GM21526 (cell line): Measurements from ENCODE around the gene PDE2A.

ENCODE experiments used
- ATAC-seq: cut with Tn5 transposase; IDR thresholded peaks from one replicate; pipeline ENCODE4 v1.9.1; 2021; ENCODE audit warnings: moderate library complexity; ENCODE audit not compliant: unreplicated experiment, low FRiP score

Gene PDE2A

DNA sequence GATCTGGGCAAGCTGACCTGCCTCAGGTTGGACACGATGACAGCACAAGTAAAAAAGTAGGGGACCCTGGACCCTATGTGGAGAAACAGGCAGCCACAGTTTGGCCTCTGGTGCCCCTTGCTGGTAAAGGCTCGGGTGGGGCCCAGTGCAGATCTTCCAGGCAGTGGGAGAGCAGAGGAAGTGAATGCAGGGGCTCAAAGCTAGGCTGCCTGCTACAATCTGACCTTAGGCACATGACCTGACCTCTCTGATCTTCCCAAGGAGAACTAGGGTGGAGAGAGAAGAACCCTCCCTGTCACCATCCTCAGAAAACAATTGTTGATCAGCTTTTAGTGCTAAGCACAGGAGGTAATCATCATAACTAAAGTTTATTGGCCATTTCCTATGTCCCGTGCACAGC, 76.5 kb downstream of the PDE2A start:
- no peak for ATAC-seq

GRCh38 chr11:72595292-72595684, 78.9 kb downstream of the PDE2A start:
- ATAC-seq: no peak

DNA sequence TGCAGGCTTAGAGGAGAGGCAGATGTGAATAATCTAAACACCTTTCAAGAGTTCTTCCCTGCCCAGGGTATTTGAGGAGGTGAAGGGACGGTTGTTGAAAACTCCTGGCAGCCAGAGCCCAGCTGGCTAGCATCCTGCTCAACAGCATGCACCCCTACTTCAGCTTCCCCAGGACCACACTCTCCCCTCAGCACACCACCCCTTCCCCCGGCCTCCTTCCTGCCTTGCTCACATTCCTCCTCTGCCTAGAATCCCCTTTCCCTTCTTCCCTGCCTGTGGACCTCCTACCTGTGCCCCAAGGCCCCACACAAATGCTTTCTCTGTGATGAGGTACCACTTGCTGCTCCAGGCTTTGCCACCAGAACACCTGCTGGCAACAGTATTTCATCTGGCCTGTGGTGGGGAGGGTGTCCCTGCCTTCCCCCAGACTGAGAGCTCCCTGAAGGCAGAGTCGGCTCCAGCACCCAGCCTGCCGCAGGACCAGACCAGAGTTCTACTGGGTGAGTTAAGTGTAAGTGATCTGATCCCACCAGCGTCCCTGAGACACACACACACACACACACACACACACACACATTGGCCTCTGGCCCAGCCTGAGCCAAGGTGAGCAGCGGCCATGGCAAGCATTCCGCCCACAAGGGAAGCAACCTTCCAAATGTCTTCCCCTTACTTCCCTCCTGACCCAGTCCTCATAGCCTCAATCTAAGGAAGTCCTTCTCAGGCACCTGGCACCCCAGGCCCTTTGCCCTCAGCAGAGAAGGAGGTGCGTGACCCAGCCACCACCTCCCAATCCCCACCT, 79.5 kb downstream of the PDE2A start:
- ATAC-seq: no peak

GRCh38 chr11:72592698-72593495, 81.3 kb downstream of the PDE2A start:
- ATAC-seq: no peak

GRCh38 chr11:72591785-72592502, 82.3 kb downstream of the PDE2A start:
- ATAC-seq: no peak

- no peak for ATAC-seq
These were observed 83.2 kb downstream of the PDE2A start for GRCh38 chr11:72591023-72591422.

- ATAC-seq: no peak
These were observed 84.1 kb downstream of the PDE2A start for GRCh38 chr11:72589802-72590761.

DNA sequence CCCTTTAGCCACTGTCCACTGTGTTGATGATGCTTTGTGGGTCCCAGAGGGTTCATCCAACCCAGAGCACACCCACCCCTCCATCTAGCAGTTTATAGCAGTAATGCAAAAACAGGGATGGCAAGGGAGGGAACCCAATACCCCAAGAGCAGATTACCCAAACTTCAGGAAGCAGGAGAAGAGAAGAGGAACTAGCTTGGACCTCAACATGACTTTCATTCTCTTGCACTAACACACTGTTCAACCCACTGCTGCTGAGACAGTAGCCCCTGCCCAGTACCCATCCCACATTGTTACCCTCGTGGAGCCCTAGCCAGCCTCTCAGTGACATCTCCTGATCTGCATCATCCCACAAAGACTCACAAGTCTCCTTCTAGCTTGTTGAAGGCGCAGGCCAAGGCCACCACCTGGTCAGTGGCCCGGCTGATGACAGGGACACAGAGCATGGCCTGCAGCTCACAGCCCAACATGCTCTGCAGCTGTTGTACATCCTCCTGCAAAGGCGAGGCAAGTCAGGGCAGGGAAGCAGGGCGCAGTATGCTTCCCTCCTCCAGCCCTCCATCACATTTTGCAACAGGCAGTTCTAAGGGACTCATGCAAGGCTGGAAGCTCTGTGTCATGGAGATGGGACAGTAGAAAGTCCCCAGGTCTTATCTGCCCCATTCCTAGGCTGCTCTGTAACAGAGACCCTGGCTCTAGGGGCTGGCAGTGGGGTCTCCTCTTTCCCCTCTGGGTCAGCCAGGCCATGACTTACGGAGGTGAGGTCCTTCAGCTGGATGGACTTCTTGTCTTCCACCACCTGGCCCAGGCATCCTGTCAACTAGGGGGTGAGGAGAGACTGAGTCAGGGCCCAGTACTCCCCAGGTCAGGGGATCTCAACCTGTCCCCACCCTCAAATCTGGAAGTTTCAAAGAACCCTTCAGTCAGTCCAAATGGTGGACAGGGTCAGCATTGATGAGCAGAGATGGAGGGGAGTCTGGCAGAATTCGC, 85.5 kb downstream of the PDE2A start:
- no peak for ATAC-seq

GRCh38 chr11:72587696-72588095, 86.5 kb downstream of the PDE2A start:
- ATAC-seq: no peak

- ATAC-seq: no peak
These were observed 87.7 kb downstream of the PDE2A start for GRCh38 chr11:72586321-72587090.

- no peak for ATAC-seq
These were observed 88.4 kb downstream of the PDE2A start for GRCh38 chr11:72585762-72586311.

DNA sequence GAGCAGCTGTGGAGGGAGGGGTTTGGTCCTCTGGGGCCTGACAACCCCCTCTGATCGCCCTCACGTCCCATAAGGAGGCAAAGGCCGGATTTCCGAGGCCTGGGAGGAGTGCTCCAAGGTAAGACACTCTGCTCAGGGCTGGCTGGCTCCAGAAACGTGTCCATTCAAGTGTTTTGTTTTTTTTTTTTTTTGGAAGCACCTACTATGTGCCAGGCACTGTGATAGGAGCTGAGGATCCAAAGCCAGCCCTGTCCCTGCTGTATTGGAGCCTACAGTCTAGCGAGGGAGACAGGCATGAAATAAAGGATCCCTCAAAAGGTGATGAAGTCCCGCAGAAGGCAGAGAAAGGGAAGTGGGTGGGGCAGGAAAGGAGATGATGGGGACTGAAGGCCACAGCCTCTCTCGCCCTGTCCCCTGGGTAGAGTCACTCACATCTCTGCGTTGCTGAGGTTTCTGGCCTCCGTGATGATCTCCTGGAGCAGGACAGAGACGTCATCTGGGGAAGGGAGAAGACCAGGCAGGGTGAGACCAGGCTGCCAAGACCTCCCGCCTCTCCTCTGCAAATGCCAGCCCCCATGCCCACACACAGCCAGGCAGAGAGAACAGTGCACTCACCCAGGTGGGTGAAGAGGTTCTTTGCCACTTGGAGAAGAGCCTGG, 89.2 kb downstream of the PDE2A start:
- no peak for ATAC-seq

DNA sequence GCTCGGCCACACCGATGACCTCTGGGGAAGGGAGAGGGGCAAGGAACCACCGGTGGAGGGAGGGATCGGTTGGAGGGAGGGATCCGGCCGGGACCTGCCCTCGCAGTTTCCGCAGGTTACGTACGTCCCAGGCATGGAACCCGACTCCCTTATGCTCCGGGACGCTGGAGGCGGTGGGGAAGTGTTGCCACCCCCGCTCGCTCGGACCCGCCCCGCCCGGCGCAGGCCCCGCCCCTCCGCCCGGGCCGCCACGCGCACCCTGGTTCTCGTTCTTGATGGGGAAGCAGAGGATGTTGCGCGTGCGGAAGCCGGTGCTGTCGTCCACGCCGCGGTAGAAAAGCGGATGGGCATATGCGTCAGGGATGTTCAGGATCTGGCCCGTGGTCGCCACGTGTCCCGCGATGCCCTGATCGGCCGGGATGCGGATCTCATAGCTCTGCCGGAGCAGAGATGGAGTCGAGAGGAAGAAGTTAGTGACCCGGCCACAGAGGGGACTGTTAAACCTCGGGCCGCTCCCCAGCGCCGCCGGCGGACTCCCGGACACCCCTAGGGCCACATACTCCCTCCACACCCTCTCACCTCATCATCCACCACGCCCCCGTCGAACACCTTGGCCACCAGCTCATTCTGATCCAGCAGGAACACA, 89.8 kb downstream of the PDE2A start:
- ATAC-seq: no peak

DNA sequence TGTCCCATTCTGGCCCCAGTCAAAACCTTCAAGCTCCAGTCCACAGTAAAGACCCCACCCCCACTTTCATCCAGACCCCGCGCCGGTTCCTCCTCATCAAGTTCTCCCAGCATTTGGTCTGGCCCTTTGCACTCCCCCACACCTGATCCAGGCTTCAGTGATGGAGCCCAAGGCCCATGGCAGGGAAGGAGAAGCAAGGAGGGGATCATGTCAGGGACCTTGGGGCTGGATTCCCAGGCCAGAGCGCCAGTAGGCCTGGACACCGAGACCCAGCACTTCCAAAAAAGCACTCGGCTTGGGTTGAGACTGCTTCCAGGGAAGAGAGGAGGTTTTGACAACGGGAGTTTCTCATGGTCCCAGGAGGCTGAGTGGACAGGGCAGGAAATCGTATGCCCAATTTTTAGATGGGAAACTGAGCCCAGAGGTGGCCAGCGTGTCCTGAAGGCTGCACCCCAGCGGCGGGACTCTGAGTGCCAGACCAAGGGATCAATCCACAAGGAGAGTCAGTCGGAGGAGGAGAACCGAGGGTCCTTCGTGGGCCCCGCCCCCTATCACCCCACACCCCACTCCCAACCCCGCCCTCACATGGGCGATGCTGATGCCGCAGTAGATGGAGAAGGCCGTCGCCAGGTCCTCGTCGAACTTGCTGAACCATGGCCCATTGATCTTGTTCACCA, 90.5 kb downstream of the PDE2A start:
- ATAC-seq: no peak

- ATAC-seq: no peak
These were observed 91.1 kb downstream of the PDE2A start for GRCh38 chr11:72583177-72583553.
